H1 (cell line): ENCODE data around the gene GATA5. TPM values are rescaled to one million over a fixed set of nuclear protein-coding genes. Genes with fewer than 3 reads are reported as not detected.

ENCODE experiments used
- CTCF ChIA-PET: fragments of 300-600 bp; sonication (Branson Sonifier 250); formaldehyde crosslinking; loops from one replicate; lab custom pipeline; 2021; ENCODE audit not compliant: partially characterized antibody; lab: Charles Lee
- POLR2A ChIA-PET: fragments of 300-600 bp; sonication (Branson Sonifier 250); formaldehyde crosslinking; loops from one replicate; lab custom pipeline; 2021; ENCODE audit warnings: inconsistent platforms; ENCODE audit not compliant: partially characterized antibody; lab: Charles Lee
- DNase-seq, 2 experiments: peaks; one replicate each; pipeline versions ENCODE4 v3.0.0 to v3.0.0-alpha.2; 2010 to 2022; ENCODE audit warnings: low spot score in 2 of 2, low read depth in 1 of 2, mixed read lengths in 1 of 2
- FAIRE-seq: peaks from 2 replicates; lab custom pipeline; 2011; peaks lifted over from hg19 to GRCh38; lab: Jason Lieb, UNC
- H2AFZ ChIP-seq: 2 replicates; pipeline ENCODE4 v1.8.1; 2012; ENCODE audit warnings: low read length, inconsistent platforms
- H2AK5ac ChIP-seq: 2 replicates; pipeline ENCODE4 v1.6.1; 2013; ENCODE audit warnings: low read depth, low read length
- H2BK120ac ChIP-seq: replicated peaks from 2 replicates; pipeline ENCODE3; 2013; ENCODE audit warnings: low read depth, low read length, inconsistent platforms
- H2BK12ac ChIP-seq: 2 replicates; pipeline ENCODE4 v1.6.1; 2013; ENCODE audit warnings: low read depth, low read length
- H2BK15ac ChIP-seq: 2 replicates; pipeline ENCODE4 v1.6.1; 2013; ENCODE audit warnings: low read length
- H2BK20ac ChIP-seq: 2 replicates; pipeline ENCODE4 v1.6.1; 2013; ENCODE audit warnings: low read length
- H2BK5ac ChIP-seq: 2 replicates; pipeline ENCODE4 v1.6.1; 2013; ENCODE audit warnings: low read depth, low read length
- H3K14ac ChIP-seq: 2 replicates; pipeline ENCODE4 v1.6.1; 2013; ENCODE audit warnings: inconsistent platforms; ENCODE audit not compliant: insufficient read length
- H3K18ac ChIP-seq: 2 replicates; pipeline ENCODE4 v1.6.1; 2013; ENCODE audit warnings: low read length; ENCODE audit errors: extremely low read depth
- H3K23ac ChIP-seq: 2 replicates; pipeline ENCODE4 v1.6.1; 2013; ENCODE audit warnings: inconsistent platforms; ENCODE audit not compliant: insufficient read length
- H3K23me2 ChIP-seq: 2 replicates; pipeline ENCODE4 v1.6.1; 2013; ENCODE audit warnings: low read depth, low read length
- H3K27ac ChIP-seq: 2 replicates; pipeline ENCODE4 v1.6.1; 2011; ENCODE audit warnings: low read depth, low read length, inconsistent platforms
- H3K27me3 ChIP-seq, 4 experiments: replicated peaks in 1 of 4; 1 replicate in 1 of 4; 2 replicates in 3 of 4; pipeline versions ENCODE4 v1.6.1 to v1.8.1; 2011 to 2013; ENCODE audit warnings: low read length in 3 of 4, mild to moderate bottlenecking in 3 of 4, inconsistent platforms in 2 of 4, mixed read lengths in 2 of 4, moderate library complexity in 1 of 4; ENCODE audit not compliant: control insufficient read depth in 3 of 4, insufficient read depth in 3 of 4; ENCODE audit errors: extremely low read depth in 1 of 4
- H3K36me3 ChIP-seq, 4 experiments: 2 replicates each; pipeline versions ENCODE4 v1.6.1 to v1.8.1; 2011 to 2013; ENCODE audit warnings: mild to moderate bottlenecking in 4 of 4, low read length in 3 of 4, moderate library complexity in 2 of 4, control low read depth in 1 of 4, inconsistent platforms in 1 of 4; ENCODE audit not compliant: insufficient read depth in 4 of 4, control insufficient read depth in 2 of 4
- H3K4ac ChIP-seq: replicated peaks from 2 replicates; pipeline ENCODE3; 2013; ENCODE audit warnings: low read length, low read depth, mixed read lengths, inconsistent platforms; ENCODE audit not compliant: insufficient read length
- H3K4me1 ChIP-seq, 4 experiments: replicated peaks in 1 of 4; 1 replicate in 1 of 4; 2 replicates in 3 of 4; pipeline versions ENCODE4 v1.6.1 to v1.8.1; 2011 to 2013; ENCODE audit warnings: low read length in 3 of 4, inconsistent platforms in 2 of 4, mixed read lengths in 1 of 4; ENCODE audit not compliant: insufficient read depth in 4 of 4, control insufficient read depth in 3 of 4
- H3K4me2 ChIP-seq, 2 experiments: 2 replicates each; pipeline versions ENCODE4 v1.6.1 to v1.8.1; 2011 to 2013; ENCODE audit warnings: low read depth in 2 of 2, low read length in 2 of 2, control low read depth in 1 of 2, inconsistent platforms in 1 of 2, mild to moderate bottlenecking in 1 of 2; ENCODE audit not compliant: insufficient read depth in 1 of 2
- H3K4me3 ChIP-seq, 4 experiments: fragments of 200-600, 300-600 bp in 1 of 4; sonication (generic), shearing (Covaris generic), sonication (Bioruptor Twin) in 1 of 4; 2 replicates each; pipeline versions ENCODE4 v1.5.1 to v1.8.1; 2011 to 2016; ENCODE audit warnings: low read length in 4 of 4, low read depth in 3 of 4, control low read depth in 2 of 4, inconsistent platforms in 2 of 4, mild to moderate bottlenecking in 2 of 4, mixed read lengths in 1 of 4, moderate library complexity in 1 of 4; ENCODE audit not compliant: insufficient read depth in 2 of 4; ENCODE audit errors: extremely low read depth in 1 of 4
- H3K56ac ChIP-seq: replicated peaks from 2 replicates; pipeline ENCODE3; 2013; ENCODE audit warnings: low read depth, mild to moderate bottlenecking, mixed read lengths, low read length, inconsistent platforms; ENCODE audit not compliant: insufficient read length
- H3K79me1 ChIP-seq: 2 replicates; pipeline ENCODE4 v1.6.1; 2013; ENCODE audit warnings: low read depth, low read length, control low read depth
- H3K79me2 ChIP-seq, 2 experiments: 2 replicates each; pipeline versions ENCODE4 v1.6.1 to v1.8.1; 2012 to 2013; ENCODE audit warnings: low read length in 2 of 2, mild to moderate bottlenecking in 2 of 2, inconsistent platforms in 1 of 2; ENCODE audit not compliant: insufficient read depth in 2 of 2, control insufficient read depth in 1 of 2
- H3K9ac ChIP-seq, 4 experiments: replicated peaks in 1 of 4; 1 replicate in 1 of 4; 2 replicates in 3 of 4; pipeline versions ENCODE4 v1.6.1 to v1.8.1; 2011 to 2013; ENCODE audit warnings: low read depth in 3 of 4, low read length in 3 of 4, control low read depth in 2 of 4, mild to moderate bottlenecking in 2 of 4, moderate library complexity in 2 of 4, inconsistent platforms in 1 of 4; ENCODE audit errors: extremely low read depth in 1 of 4
- H3K9me3 ChIP-seq, 2 experiments: 2 replicates each; pipeline versions ENCODE4 v1.6.1 to v1.8.1; 2012 to 2013; ENCODE audit warnings: mild to moderate bottlenecking in 2 of 2, moderate library complexity in 2 of 2, control low read depth in 1 of 2, inconsistent platforms in 1 of 2, low read depth in 1 of 2, low read length in 1 of 2, mixed read lengths in 1 of 2; ENCODE audit not compliant: insufficient read depth in 2 of 2
- H4K20me1 ChIP-seq, 2 experiments: replicated peaks in 1 of 2; 2 replicates each; pipeline versions ENCODE3 to v1.8.1; 2011 to 2013; ENCODE audit warnings: inconsistent platforms in 2 of 2, low read length in 2 of 2, mild to moderate bottlenecking in 1 of 2; ENCODE audit not compliant: insufficient read depth in 2 of 2, control insufficient read depth in 1 of 2
- H4K5ac ChIP-seq: 2 replicates; pipeline ENCODE4 v1.6.1; 2013; ENCODE audit warnings: low read length, low read depth, mixed read lengths, inconsistent platforms; ENCODE audit not compliant: insufficient read length
- H4K8ac ChIP-seq: 2 replicates; pipeline ENCODE4 v1.8.0; 2013; ENCODE audit warnings: mild to moderate bottlenecking, moderate library complexity, low read length, inconsistent platforms; ENCODE audit not compliant: insufficient read depth; ENCODE audit errors: extremely low read depth
- H4K91ac ChIP-seq: replicated peaks from 2 replicates; pipeline ENCODE3; 2013; ENCODE audit warnings: low read length, mixed read lengths, inconsistent platforms; ENCODE audit not compliant: insufficient read length
- CBX8 ChIP-seq: fragments of 300-800, 300-1000 bp; sonication (generic); IDR thresholded peaks from 2 replicates; pipeline ENCODE4 v1.7.1; 2016; ENCODE audit warnings: low read depth, low read length, borderline replicate concordance
- CEBPB ChIP-seq: IDR thresholded peaks from 2 replicates; pipeline ENCODE4 v1.6.1; 2012; ENCODE audit warnings: low read depth, low read length
- PHF8 ChIP-seq: fragments of 200-600 bp; sonication (generic); conservative IDR thresholded peaks from 2 replicates; pipeline ENCODE4 v1.7.1; 2012; ENCODE audit warnings: low read depth, mild to moderate bottlenecking, inconsistent platforms, low read length, moderate library complexity
- SIRT6 ChIP-seq: IDR thresholded peaks from one replicate; pipeline ENCODE4 v1.7.1; 2012; ENCODE audit warnings: low read length, inconsistent platforms
- WGBS, 2 experiments: shearing (Covaris generic) in 1 of 2; methylation state at CpG; one replicate each; pipeline versions ENCODE4 v1.1.6 to v1.1.7; 2013 to 2015; ENCODE audit warnings: low lambda C conversion rate in 2 of 2, mixed read lengths in 2 of 2, inconsistent platforms in 1 of 2, low coverage in 1 of 2, missing lambda C conversion rate in 1 of 2; ENCODE audit not compliant: insufficient replicate concordance in 2 of 2, insufficient coverage in 1 of 2, insufficient read length in 1 of 2; ENCODE audit errors: extremely low coverage in 1 of 2, missing lambda C conversion rate in 1 of 2; 5-methylcytosine and 5-hydroxymethylcytosine counted together
- polyA plus RNA-seq, 7 experiments: library from polyadenylated mRNA; depleted of rRNA in 3 of 7; stranded (reverse) in 5 of 7; unstranded in 2 of 7; fragments of >200 nt in 5 of 7; fragments of 200-250 nt in 2 of 7; gene quantifications; 1 replicate in 5 of 7; 2 replicates in 1 of 7; 4 replicates in 1 of 7; pipeline versions ENCODE4 v1.2.1 to v1.2.3, GENCODE V29; 2011 to 2013; ENCODE audit warnings: missing spikeins in 2 of 7, mixed read lengths in 2 of 7
- total RNA-seq: library from RNA; stranded (reverse); fragmentation: NEBNext Ultra II Directional; extraction: Animal tissue kit (Norgen Biotek cat#: 25700); gene quantifications from 2 replicates; pipeline ENCODE4 v1.2.1, GENCODE V29; 2021

GATA5 gene
- total and polyA plus RNA-seq, 2 of the 8 experiments (the other 6 are each of a cell fraction or from before 2014, with no cell fraction given) = 0.08 to 0.11 TPM

GRCh38 chr20:62470001-62470400, 5.8 kb downstream of the GATA5 start:
- Histone ChIP-seq H3K14ac (no peak overlapping the region), H3K18ac (no peak overlapping the region), H2AFZ (no peak overlapping the region), H4K20me1 (peaks cover 0 to 3% of the 10 kb centered on the region in 2 experiments), H3K27ac (no peak overlapping the region), H2BK15ac (no peak overlapping the region), H4K91ac (no peak overlapping the region), H3K36me3 (peaks cover 0 to 3% (median 0%) of the 10 kb centered on the region in 4 experiments; a peak in 1 of 8 replicates), H2AK5ac (no peak overlapping the region), H3K4me3 (no peak overlapping the region), H4K5ac (no peak overlapping the region), H3K4me1 (peaks cover 0 to 12% (median 4%) of the 10 kb centered on the region in 4 experiments; a peak in 6 of 7 replicates), H4K8ac (no peak overlapping the region), H3K27me3 (peaks cover 17 to 30% (median 25%) of the 10 kb centered on the region in 4 experiments), H3K23ac (no peak overlapping the region), H3K4me2 (no peak overlapping the region), H3K4ac (no peak overlapping the region), H3K23me2 (peaks cover 7% of the 10 kb centered on the region; the same call in 1 of the 2 replicates), H2BK20ac (no peak overlapping the region), H3K79me1 (no peaks in the 10 kb centered on the region), H2BK5ac (no peak overlapping the region; the same call in 1 of the 2 replicates), H3K9ac (no peak overlapping the region), H3K56ac (no peak overlapping the region), H3K79me2 (no peaks in the 10 kb centered on the region), H2BK120ac (no peak overlapping the region), H3K9me3 (no peaks in the 10 kb centered on the region), H2BK12ac (0 out of 2 replicates have a peak overlapping the region, but pooled peaks have one; percentile 17)
- CTCF ChIA-PET = interaction anchor here (0.7 to 1.5 kb wide), 5 partner anchors 13 to 69 kb away, joined by 3 to 7 read pairs (median 4); no protein-coding TSS in a partner anchor
- POLR2A ChIA-PET = interaction anchor here (2.1 kb wide), 1 partner anchor 10 kb away, joined by 5 read pairs; no protein-coding TSS in a partner anchor
- FAIRE-seq = no peak
- WGBS, 2 experiments = 84% methylated on average over 18 of the region's 18 CpGs; no CpG with 5 or more reads in 1 of the 2 experiments
- no peak for DNase-seq
- no peak for TF ChIP-seq PHF8
- no peak for TF ChIP-seq CBX8
- no peak for TF ChIP-seq SIRT6
- no peak for TF ChIP-seq CEBPB
